Right hindlimb (tissue), 1 donor: ENCODE results near the gene SLC2A4RG.

Experiments used
- DNase-seq: peaks from one replicate; pipeline ENCODE4 v3.0.0-alpha.2; 2018

SLC2A4RG gene

DNA sequence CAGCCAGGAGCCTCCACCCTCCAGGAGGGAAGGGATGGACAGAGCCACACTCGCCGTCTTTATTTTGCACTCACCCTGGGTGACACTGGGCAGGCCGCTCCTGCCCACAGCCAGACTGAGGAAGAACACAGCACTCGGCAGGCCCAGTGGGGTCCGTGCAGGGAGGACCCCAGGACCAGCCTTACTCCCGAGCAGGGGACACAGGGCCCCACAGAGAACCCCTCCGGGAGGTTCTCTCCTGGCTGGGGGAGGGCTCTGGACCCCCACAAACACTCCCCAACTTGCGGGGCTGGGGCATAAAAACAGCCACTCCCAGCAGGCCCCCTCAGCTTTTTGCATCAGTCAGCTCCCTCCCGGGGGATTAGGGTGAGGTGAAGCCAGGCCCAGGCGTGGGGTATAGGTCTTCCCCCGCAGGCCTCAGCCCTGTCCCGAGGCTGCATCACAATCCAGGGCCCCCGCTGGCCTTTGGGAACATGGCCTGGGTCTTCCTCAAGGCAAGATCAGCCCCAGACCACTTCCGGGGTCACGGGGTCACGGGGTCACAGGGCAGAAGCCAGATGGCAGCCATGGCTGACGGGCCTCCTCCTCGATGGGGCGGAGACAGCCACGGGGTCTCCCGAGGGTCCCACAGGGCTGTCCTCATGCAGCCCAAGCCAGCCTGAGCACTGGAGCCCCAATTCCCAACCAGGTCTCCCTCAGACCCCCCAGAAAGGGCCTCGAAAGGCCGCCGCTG is 39.9 kb upstream of the SLC2A4RG start:
- DNase-seq, result peak; percentile 35

DNA sequence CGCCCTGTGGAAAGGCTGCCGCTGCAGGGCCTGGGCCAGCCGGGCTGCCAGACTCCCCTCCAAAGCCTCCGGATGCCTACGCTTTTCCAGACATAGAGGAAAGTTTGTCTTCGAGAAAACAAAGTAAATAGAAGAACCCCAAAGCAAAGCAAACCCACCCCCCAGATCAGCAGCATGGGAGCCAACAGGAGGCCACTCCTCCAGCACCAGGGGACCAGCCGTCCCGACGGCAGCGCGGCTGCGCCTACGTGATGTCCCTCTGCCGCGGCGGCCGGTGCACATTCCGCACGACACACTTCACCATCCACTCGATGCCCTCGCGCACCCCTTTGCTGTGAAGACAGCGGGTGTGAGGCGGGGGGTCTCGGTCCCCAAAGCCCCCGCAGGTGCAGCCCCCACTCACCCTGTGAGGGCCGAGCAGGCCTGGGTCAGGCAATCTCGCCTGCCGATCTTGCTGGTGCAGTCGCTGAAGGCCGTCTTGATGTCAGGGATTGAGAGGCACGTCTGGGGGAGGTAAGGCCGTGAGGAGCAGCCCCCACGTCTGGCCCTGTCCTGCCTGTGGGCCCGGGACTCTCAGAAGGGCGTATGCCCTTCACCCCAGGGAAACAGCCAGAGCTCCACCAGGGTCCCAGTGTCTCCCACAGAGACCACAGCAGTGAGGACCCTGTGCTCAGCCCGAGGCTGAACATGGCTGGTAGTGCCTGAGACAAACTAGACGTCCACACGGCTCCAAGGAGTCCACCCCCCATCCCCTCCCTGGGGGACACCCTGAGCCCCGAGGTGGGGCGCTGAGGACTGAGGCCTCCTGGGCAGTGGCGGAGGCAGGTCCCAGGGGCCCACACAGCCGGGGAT is 39.2 kb upstream of the SLC2A4RG start:
- peak; percentile 28 for DNase-seq

DNA sequence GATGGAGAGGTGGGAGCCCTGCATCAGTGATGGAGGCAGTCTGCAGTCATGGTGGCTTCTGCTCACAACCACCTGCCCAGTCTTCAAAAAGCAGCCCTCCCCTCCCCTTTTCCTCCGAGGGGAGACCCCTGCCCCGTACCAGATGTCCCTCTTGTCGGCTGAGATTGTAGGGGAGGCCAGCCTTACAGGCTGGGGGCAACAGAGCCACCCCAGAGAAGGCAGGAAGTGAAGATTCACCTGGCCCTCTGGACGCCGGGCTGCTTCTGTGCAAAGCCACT is 38.6 kb upstream of the SLC2A4RG start:
- DNase-seq, result no peak

DNA sequence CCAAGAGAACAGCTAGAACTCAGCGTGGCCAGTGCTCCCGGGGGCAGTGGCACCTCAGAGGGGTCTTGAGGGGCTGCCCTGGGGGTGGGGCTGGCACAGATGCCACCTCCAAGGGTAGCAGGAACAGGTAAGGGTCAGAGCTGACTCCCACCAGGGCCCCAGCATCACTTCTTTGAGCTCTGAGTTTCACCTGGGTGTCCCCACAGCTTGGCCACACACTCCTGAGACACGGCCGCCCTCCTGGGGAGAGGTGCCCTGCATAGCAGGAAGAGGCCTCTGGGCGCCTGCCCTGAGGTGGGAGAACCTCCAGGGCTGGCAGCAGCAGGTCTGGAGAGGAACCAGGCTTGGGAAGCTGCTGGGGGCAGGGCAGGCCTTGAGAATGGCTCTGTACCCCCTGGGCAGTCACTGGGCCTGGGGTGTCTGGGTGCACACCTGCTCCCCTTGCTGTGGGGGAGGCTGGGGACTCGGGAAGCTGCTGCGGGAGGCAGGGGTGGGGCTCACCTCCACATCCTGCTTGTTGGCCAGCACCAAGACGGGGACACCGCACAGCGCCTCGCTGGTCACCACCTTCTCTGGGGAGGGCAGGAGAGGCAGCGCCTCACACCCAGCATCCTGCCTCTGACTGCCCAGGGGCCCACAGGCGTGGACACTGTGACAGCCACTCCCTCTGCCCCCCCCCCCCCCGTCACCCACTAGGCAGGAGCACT is 38.1 kb upstream of the SLC2A4RG start:
- DNase-seq, result peak; percentile 29

DNA sequence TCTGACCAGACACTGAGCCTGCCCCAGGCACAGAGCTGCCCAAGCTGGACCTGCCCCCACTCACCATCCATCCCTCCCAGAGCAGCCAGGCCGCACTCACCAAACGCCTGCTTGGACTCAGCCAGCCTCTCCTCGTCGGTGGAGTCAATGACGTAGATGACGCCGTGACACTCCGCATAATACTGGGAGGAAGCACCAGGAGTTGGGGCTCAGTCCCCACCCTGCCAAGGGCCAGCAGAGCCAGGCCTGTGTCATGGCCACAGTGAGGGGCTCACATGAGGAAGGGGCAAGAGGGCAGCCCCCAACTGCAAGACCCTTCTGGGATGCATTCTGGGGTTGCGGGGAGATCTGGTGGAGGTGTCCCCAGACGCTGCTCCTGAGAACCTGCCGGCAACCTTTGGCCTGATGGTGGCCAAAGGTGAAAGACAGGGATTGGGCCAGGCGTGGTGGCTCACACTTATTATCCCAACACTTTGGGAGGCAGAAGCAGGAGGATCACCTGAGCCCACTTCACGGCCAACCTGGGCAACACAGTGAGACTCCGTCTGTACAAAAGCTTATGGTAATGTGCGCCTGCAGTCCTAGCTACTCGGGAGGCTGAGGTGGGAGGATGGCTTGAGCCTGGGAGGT is 37.4 kb upstream of the SLC2A4RG start:
- DNase-seq, result no peak

DNA sequence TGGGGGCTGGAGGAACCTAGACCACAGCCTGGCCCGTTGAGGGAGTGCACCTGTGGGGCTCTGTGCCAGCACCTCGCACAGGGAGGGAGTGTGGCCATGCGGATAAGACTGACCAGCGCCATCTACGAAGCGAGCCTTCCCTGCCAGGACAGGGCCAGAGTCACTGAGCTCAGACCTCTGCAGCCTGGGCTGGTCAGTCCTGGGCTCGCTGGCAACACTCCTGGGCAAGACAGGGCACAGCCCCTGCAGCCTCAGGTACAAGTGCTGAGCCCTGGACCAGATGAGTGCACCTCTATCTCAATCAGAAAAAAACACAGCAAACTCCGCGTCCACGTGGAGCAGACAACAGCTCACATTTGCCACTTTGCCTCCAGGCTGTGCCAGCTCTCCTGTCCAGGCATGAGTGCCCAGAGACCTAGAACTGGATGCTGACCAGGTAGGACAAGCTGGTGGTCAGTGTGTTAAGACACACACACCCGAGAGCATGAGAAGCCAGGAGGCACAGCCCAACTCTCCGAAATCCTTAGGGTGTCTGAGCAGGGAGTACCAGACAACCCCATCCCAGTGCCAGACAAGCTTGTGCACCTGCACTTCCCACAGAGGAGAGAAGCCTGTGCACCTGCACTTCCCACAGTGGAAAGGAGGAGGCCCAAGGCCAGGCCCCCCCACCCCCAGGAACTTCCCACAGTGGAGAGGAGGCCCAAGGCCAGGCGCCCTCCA is 36.7 kb upstream of the SLC2A4RG start:
- DNase-seq, result no peak

DNA sequence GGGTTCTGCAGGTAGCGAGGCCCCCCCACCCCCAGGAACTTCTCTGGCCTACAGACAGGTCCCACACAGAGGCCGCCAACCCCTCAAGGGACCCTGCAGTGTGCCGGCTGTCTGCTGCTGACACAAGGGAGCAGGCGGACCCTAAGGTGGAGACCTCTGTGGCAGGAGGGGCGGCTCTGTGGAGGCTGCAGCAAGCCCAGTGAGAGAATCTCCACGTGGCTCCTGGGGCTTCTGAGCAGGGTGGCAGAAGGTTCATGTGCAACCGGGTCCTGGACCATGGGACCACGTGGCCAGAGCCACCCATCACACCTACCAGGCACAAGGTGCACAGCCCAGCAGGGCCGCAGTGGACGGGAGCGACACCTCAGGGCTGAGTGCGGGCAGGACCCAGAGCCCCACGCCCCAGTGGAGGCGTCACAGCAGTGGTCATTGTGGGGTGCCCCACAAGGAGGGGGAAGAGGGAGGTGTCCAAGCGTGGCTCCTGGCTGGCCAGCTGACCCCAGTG is 36.1 kb upstream of the SLC2A4RG start:
- no peak for DNase-seq

DNA sequence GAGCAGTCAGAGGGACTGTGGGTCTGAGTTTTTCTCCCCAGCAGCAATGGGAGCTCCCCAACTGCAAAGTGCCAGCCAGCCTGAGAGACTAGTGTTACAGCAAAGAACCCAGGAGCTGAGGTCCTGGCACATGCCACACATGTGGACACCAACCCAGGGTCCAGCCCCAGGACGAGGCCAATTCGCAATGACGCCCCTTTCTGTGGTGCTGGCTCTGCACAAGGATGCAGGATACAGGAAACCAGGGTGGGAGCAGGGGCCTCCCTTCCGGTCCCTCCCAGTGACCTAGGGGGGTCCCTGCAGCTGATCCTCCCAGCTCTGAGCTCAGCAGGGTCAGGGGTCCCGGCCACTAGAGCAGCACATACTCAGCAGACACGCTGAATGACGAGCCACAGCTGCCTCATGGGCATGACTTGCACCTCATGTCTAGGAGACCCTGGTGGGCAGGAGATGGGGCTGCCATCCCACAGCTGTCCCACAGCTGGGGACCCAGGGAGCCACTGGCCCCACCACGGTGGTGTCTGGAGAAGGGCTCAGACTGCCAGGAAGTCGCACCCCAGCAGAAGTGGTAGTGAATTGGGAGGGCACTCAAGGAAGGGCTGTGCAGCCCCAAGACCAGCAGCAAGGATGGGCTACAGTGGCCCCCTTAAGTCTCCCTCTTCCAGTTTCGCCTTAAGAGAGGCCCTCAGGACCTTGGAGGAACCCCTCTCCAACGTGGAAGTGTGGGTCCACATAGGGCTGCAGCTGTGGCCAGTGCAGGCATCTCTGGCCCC is 35.4 kb upstream of the SLC2A4RG start:
- no peak for DNase-seq

DNA sequence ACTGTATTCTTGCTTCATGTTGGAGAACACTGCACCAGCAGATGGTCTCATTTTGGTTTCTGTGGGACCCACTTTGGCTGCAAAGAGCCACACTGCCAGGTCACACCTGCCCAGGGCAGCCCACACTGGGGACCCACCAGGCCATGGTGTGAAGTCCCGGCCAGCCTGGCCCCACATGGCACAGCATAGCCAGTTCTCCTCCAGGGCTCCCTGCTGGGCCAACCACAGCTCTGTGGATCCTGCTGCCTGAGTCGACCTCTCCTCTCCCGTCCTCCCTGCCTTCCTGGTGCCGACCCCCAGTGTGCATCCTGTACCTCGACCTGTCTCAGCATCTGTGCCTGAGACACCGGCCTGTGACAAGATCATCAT is 34.8 kb upstream of the SLC2A4RG start:
- DNase-seq, result peak; percentile 13

DNA sequence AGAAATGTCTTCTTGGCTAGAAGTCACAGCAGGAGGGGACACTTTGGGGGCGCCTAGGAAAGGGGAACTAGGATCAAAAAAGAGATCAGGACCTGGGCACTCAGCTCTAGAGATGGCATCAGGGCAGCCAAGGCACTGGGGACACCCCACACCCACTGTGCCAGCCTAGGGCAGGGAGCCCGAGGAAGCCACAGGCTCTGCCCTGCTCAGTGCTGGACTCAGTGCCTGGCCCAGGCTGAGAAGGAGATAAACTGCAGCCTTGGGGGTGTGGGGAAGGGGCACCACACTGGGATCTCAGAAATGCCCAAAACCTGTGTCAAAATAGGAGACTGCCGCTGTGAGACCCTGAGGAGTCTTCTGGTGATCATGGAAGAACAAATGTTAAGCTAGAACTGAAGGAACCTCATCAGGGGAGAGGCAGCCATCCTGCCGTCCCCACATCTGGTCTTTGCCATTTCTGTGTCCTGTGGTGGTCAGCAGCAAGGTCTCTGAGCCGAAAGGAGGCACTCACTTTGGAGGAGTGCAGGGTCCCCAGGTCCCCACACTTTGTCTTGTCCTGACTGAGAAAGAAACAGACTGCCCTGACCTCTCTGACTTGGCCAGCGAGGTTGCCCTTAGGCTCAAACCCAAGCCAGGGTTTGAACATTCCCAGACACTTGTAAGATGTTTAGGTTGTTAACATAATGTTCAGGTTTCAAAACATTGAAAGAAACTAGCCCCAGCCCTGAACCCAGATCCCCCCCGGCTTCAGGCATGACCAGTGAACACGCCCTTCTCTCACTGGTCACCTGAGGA is 34.1 kb upstream of the SLC2A4RG start:
- DNase-seq, result no peak

DNA sequence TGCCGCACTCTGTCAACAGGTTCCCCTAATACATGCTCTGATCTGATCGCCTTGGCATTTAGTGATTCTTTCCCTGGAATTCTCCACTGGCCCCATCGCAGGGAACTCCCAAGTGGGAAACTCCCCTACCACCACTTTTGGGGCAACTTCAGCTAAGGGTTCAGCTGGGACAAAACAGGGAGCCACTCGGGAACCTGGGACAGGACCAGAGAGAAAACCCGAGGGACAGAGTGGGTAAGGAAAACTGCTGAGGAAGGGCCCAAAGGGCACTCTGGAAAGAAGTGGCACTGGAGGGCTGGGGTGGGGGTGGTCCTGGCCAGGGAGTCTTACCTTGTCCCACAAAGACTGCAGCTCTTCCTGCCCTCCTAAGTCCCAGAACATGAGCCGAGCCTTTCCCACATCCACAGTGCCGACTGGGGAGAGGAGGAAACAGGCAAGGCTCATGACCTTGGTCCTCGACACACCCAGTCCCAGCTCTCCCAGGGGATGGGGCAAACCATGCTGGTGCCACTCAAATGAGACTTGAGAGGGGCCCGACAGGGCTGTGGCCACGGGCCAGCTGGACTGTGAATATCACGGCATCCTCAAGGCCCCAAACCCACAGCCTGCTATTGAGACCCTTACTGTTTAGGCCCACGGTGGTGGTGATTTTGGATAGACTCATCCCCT is 33.4 kb upstream of the SLC2A4RG start:
- DNase-seq, result no peak

DNA sequence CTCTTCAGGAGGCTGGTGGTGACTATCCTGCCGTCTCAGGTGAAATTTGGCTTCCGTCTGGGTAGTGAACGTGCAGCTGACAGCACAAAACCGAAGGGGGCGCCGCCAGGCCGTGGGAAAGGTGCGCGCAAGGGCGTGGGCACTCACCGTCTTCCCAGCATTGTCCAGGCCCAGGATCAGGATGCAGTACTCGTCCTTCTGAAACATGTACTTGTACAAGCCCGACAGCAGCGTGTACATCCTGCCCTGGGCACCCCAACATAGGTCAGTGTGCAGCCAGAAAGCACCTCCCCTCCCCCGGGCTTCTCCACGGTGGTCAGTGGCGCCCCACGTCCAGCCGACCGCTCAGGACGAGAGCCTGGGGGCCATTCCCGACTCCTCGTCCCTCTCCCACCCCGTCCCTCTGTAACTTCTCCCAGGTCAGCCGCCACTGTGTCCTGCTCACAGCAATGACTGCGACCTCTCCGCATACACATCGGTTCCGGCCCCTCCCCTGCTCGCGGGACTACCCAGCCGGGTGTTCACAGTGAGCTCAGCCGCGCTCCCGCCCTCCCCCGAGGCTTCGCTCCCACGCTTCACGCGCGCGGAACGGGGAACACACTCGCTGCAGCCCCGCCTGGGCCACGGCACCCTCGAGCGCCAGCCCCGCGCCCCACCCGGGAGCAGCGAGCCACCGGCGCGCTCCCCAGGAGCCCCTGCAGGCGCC is 32.6 kb upstream of the SLC2A4RG start:
- peak; percentile 59 for DNase-seq

DNA sequence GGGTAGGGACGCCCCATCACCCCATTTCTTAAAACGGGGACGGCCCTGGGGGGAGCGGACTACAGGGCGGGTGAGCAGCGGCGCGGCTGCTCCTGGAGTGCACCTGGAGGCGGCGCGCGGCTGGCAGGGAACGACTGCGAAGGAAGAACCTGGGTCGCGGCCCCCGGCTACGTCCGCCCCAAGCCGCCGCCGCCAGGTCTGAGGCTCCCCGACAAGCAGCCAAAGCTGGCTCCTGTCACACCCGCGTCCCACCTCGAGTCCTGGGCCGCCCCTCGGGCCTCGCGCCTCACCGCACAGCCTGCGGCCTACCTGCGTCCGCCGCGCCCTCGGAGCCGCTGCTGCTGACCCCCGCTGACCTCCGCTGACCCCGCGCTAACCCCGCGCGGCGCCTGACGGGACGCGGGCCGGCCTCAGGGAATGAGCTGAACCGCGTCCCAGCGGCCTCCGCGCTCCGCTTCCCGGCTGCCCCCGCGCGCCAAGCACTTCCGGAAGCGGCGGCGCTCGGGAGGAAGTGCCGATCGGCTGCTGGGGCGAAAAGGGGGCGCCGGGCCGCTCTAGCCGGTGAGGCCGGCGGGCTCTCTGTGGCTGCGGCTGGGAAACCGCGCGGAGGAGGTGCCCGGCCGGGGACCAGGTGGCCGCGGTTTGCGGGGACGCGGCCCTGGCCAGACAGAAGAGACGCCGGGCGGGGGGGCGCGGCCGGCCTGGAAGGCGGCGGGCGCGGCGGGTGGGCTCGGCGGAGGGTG is 31.8 kb upstream of the SLC2A4RG start, which contains the start of the genes ARFRP1 and ZGPAT:
Gene ARFRP1 (minus strand): TSS at position 419 of the 743 bp plus-strand sequence. CDS start 885 bp downstream, outside the sequence.
Gene ZGPAT (plus strand): TSS at position 482 of the 743 bp plus-strand sequence. CDS start 542 bp downstream, outside the sequence.
- DNase-seq, result peak; percentile 90

DNA sequence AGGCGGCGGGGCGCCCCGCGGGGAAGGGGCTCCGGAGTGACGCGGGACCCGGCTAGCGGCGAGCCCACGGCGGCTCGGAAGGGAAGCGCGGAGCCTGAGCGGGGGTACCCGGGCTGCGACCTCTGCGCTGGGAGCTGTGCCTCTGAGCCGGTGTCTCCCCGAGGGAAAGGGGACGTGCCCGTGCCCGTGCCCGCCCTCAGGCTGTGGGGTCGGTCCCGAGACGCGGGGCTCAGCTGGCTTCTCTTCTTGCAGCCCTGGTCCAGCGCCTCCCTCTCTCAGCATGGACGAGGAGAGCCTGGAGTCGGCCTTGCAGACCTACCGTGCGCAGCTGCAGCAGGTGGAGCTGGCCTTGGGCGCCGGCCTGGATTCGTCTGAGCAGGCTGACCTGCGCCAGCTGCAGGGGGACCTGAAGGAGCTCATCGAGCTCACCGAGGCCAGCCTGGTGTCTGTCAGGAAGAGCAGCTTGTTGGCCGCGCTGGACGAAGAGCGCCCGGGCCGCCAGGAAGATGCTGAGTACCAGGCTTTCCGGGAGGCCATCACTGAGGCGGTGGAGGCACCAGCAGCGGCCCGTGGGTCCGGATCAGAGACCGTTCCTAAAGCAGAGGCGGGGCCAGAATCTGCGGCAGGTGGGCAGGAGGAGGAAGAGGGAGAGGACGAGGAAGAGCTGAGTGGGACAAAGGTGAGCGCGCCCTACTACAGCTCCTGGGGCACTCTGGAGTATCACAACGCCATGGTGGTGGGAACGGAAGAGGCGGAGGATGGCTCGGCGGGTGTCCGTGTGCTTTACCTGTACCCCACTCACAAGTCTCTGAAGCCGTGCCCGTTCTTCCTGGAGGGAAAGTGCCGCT is 31.1 kb upstream of the SLC2A4RG start:
- peak; percentile 28 for DNase-seq

DNA sequence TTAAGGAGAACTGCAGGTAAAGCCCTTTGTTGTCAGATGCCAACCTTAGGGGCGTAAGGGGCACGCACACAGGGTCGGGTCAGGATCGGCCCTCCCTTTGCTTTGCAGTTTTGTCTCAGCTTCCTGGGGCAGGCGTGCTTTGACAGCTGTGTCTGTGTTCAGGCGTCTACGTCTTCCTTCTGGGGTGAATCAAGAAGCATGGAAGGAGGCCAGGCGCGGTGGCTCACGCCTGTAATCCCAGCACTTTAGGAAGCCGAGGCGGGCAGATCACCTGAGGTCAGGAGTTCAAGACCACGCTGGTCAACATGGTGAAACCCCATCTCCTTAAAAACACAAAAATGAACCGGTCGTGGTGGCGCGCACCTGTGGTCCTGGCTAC is 30.4 kb upstream of the SLC2A4RG start:
- DNase-seq, result peak; percentile 20

DNA sequence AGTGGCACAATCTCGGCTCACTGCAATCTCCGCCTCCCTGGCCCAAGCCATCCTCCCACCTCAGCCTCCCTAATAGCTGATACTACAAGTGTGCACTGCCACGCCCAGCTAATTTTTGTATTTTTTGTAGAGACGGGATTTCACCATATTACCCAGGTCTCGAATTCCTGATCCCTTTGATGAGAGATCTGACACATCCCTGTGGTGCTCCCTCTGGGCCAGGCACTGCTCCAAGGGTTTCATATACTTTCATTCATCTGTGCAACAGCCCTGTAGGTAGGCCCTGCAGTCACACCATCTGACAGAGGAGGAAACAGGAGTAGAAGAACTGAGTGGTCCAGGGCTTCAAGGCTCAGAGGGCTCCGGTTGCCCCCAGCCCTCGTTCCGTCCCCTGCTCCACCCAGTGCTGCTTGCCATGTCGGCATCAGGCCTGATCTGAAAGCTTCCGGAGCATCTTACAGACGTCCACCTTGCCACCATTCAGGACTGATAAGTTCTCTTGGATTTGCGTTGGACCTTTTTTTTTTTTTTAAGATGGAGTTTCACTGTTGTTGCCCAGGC is 28.4 kb upstream of the SLC2A4RG start:
- DNase-seq, result no peak

DNA sequence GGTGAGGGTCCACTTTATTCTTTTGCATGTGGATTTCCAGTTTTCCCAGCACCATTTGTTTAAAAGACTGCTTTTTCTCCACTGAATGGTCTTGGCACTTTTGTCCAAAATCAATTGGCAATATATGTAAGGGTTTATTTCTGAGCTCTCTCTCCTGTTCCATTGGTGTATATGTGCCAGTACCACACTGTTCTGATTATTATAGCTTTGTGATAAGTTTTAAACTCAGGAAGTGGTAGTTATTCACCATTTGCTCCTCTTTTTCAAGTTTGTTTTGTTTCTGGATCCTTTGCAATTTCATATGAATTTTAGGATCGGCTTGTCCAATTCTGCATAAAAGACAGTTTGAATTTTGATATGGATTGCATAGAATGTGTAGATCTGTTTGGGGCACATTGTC is 27.4 kb upstream of the SLC2A4RG start:
- DNase-seq, result no peak
